ENCODE data around the gene FKBP1B.

DNA sequence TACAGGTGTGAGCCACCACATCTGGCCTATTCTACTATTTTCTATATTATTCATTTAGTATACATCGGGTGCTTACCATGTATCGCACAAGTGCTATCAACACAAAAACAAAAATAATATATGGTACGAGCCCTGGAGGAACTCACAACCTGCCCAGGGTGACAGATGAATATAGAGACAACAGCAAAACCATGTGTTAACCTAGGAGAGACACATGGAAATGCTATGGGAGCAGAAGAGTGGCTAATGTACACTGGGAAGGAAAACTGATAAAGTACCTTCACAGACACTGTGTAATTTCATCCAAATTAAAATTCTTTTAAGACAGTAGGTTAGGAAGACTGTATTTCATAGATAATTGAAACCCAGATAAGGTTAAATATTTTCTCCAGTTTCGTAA is 22.7 kb downstream of the FKBP1B start:
- TF ChIP-seq CTCF (IDR thresholded peaks at IDR 0.05; ENCODE audit: borderline replicate concordance, extremely low read depth, low read length, poor library complexity, severe bottlenecking) (no peak), EZH2 (IDR thresholded peaks at IDR 0.05; ENCODE audit: borderline replicate concordance, low read depth, low read length, severe bottlenecking) (no peak)

Measured in DND-41 (cell line).